Measurements from ENCODE around the gene UPF2. TPM values are rescaled to one million over a fixed set of nuclear protein-coding genes. Genes with fewer than 3 reads are reported as not detected.

The UPF2 gene
- total RNA-seq, 1 donor from 2014 or later = 10.0 TPM

GRCh38 chr10:11882646-11883375, 159.8 kb downstream of the UPF2 start:
- ATAC-seq = no peak

GRCh38 chr10:11881477-11882417, 160.9 kb downstream of the UPF2 start:
- ATAC-seq = peak; percentile 89

- no peak for ATAC-seq
These were observed 161.6 kb downstream of the UPF2 start for GRCh38 chr10:11881030-11881476.

- ATAC-seq = no peak
These were observed 162.2 kb downstream of the UPF2 start for GRCh38 chr10:11880151-11881029.

GRCh38 chr10:11879387-11880094, 163.1 kb downstream of the UPF2 start:
- ATAC-seq = no peak

GRCh38 chr10:11878776-11879175, 163.8 kb downstream of the UPF2 start:
- no peak for ATAC-seq

GRCh38 chr10:11877591-11877905, 165.1 kb downstream of the UPF2 start:
- no peak for ATAC-seq

GRCh38 chr10:11876805-11877590, 165.6 kb downstream of the UPF2 start:
- ATAC-seq = no peak

- ATAC-seq = no peak
These were observed 166.3 kb downstream of the UPF2 start for GRCh38 chr10:11876324-11876723.

GRCh38 chr10:11875494-11876281, 166.9 kb downstream of the UPF2 start:
- peak; percentile 96 for ATAC-seq

- ATAC-seq = peak; percentile 58
These were observed 167.8 kb downstream of the UPF2 start for GRCh38 chr10:11874568-11875493.

- ATAC-seq = no peak
These were observed 171.1 kb downstream of the UPF2 start for GRCh38 chr10:11871466-11871865.

GRCh38 chr10:11870900-11871400, 171.7 kb downstream of the UPF2 start:
- ATAC-seq = no peak

GRCh38 chr10:11870461-11870780, 172.2 kb downstream of the UPF2 start:
- no peak for ATAC-seq

Other genes starting within 250 kb of the UPF2 start
- 10.1 TPM for gene PROSER2, start 219.5 kb downstream of the UPF2 start, total RNA-seq
- gene DHTKD1, start 26.1 kb upstream of the UPF2 start, total RNA-seq = 21.7 TPM
- 2.8 TPM for gene SEC61A2, start 86.9 kb upstream of the UPF2 start, total RNA-seq
- 40.8 TPM for gene NUDT5, start 153.1 kb upstream of the UPF2 start, total RNA-seq
- 65.0 TPM for gene CDC123, start 153.4 kb upstream of the UPF2 start, total RNA-seq

All from esophagus mucosa (tissue), 1 donor.